ENCODE data around the gene RHBG. TPM values are rescaled to one million over a fixed set of nuclear protein-coding genes. Genes with fewer than 3 reads are reported as not detected.

RHBG gene
- total and polyA plus RNA-seq, 2 experiments from 2014 or later, result 3.3 to 11.9 TPM

- Histone ChIP-seq H3K79me2 (no peaks in the 10 kb centered on the region), H3K4me2 (no peak overlapping the region), H3K4me3 (no peak overlapping the region), H3K27me3 (no peaks in the 10 kb centered on the region), H3K4me1 (ENCODE audit: insufficient read depth) (peaks cover 24% of the 10 kb centered on the region), H3K36me3 (replicated peaks; ENCODE audit: insufficient read depth, low read depth) (no peaks in the 10 kb centered on the region), H4K20me1 (ENCODE audit: insufficient read depth, poor library complexity, severe bottlenecking) (no peaks in the 10 kb centered on the region), H3K9me3 (ENCODE audit: low read depth) (no peaks in the 10 kb centered on the region), H2AFZ (no peak overlapping the region), H3K27ac (no peak overlapping the region), H3K9me2 (replicated peaks; ENCODE audit: insufficient read depth) (no peaks in the 10 kb centered on the region)
- TF ChIP-seq CTCF (IDR thresholded peaks at IDR 0.05; ENCODE audit: poor library complexity) (no peak), EZH2 (IDR thresholded peaks at IDR 0.05; ENCODE audit: borderline replicate concordance) (no peak), EZH2phosphoT487 (IDR thresholded peaks at IDR 0.05; ENCODE audit: low read depth, severe bottlenecking, unreplicated experiment) (no peak)
- 74% methylated on average over 4 of the region's 4 CpGs for WGBS (ENCODE audit: low lambda C conversion rate, missing lambda C conversion rate)
- no peak for DNase-seq (ENCODE audit: low spot score)
These were observed 3.9 kb downstream of the RHBG start for GRCh38 chr1:156372876-156373275.

GRCh38 chr1:156373546-156373945 lies 4.5 kb downstream of the RHBG start:
- no peaks in the 10 kb centered on the region for H3K27me3 ChIP-seq
- H4K20me1 ChIP-seq (ENCODE audit: insufficient read depth, poor library complexity, severe bottlenecking), result no peaks in the 10 kb centered on the region
- no peak for TF ChIP-seq CTCF (IDR thresholded peaks at IDR 0.05; ENCODE audit: poor library complexity)
- no peak for TF ChIP-seq EZH2phosphoT487 (IDR thresholded peaks at IDR 0.05; ENCODE audit: low read depth, severe bottlenecking, unreplicated experiment)
- TF ChIP-seq EZH2 (IDR thresholded peaks at IDR 0.05; ENCODE audit: borderline replicate concordance), result no peak
- H3K36me3 ChIP-seq (replicated peaks; ENCODE audit: insufficient read depth, low read depth), result no peaks in the 10 kb centered on the region
- H3K9me2 ChIP-seq (replicated peaks; ENCODE audit: insufficient read depth), result no peaks in the 10 kb centered on the region
- no peak overlapping the region for H3K27ac ChIP-seq
- peaks cover 17% of the 10 kb centered on the region for H3K4me1 ChIP-seq (ENCODE audit: insufficient read depth)
- H3K4me3 ChIP-seq, result no peak overlapping the region
- DNase-seq (ENCODE audit: low spot score), result no peak
- no peaks in the 10 kb centered on the region for H3K9me3 ChIP-seq (ENCODE audit: low read depth)
- peak overlapping the region; percentile 19 for H3K4me2 ChIP-seq
- H2AFZ ChIP-seq, result no peak overlapping the region
- H3K79me2 ChIP-seq, result no peaks in the 10 kb centered on the region

- Histone ChIP-seq H3K4me3 (no peak overlapping the region), H3K4me1 (ENCODE audit: insufficient read depth) (peaks cover 22% of the 10 kb centered on the region), H3K9me3 (ENCODE audit: low read depth) (no peaks in the 10 kb centered on the region), H3K36me3 (replicated peaks; ENCODE audit: insufficient read depth, low read depth) (no peaks in the 10 kb centered on the region), H3K9me2 (replicated peaks; ENCODE audit: insufficient read depth) (no peaks in the 10 kb centered on the region), H2AFZ (no peak overlapping the region), H3K4me2 (no peak overlapping the region), H3K27me3 (no peaks in the 10 kb centered on the region), H3K79me2 (no peaks in the 10 kb centered on the region), H4K20me1 (ENCODE audit: insufficient read depth, poor library complexity, severe bottlenecking) (no peaks in the 10 kb centered on the region), H3K27ac (no peak overlapping the region)
- 100% methylated on average over 2 of the region's 2 CpGs for WGBS (ENCODE audit: low lambda C conversion rate, missing lambda C conversion rate)
- TF ChIP-seq EZH2phosphoT487 (IDR thresholded peaks at IDR 0.05; ENCODE audit: low read depth, severe bottlenecking, unreplicated experiment) (no peak), CTCF (IDR thresholded peaks at IDR 0.05; ENCODE audit: poor library complexity) (no peak), EZH2 (IDR thresholded peaks at IDR 0.05; ENCODE audit: borderline replicate concordance) (no peak)
- no peak for DNase-seq (ENCODE audit: low spot score)
These were observed 7.1 kb downstream of the RHBG start for GRCh38 chr1:156376146-156376545.

All from hepatocyte (in vitro differentiated cells).